ENCODE measurements around the gene CLCN5.
A peak's percentile ranks its signal among the peaks of the same experiment; 100 is the strongest.

Gene CLCN5

GRCh38 chrX:50100188-50100587 lies 177.8 kb downstream of the CLCN5 start:
- TF ChIP-seq, protein P1, sequence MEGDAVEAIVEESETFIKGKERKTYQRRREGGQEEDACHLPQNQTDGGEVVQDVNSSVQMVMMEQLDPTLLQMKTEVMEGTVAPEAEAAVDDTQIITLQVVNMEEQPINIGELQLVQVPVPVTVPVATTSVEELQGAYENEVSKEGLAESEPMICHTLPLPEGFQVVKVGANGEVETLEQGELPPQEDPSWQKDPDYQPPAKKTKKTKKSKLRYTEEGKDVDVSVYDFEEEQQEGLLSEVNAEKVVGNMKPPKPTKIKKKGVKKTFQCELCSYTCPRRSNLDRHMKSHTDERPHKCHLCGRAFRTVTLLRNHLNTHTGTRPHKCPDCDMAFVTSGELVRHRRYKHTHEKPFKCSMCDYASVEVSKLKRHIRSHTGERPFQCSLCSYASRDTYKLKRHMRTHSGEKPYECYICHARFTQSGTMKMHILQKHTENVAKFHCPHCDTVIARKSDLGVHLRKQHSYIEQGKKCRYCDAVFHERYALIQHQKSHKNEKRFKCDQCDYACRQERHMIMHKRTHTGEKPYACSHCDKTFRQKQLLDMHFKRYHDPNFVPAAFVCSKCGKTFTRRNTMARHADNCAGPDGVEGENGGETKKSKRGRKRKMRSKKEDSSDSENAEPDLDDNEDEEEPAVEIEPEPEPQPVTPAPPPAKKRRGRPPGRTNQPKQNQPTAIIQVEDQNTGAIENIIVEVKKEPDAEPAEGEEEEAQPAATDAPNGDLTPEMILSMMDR (conservative IDR thresholded peaks at IDR 0.05; ENCODE audit: low read length): 0 out of 2 replicates have a peak, but pooled peaks have one; percentile 23
- no peak for DNase-seq (ENCODE audit: low read depth)
- no peak overlapping the region for H3K4me3 ChIP-seq (ENCODE audit: low read length)

DNA sequence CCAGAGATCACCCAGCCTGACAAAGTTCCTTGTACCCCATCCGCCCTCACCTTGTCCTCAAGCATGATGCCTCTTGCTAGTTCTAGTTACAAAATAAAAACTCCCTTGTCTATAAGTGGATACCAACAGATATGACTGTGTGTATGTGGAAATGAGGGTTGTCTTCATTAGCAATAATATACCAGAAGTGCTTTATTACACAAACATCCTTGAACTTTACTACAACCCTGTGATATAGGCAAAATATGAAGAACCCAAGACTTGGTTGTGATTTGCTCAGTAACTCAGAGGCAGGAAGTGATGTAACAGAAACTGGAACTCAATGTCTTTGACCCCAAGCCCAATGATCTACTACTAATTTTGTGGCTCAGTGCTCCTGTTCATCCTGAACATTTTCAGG lies 180.8 kb downstream of the CLCN5 start:
- no peak for DNase-seq (ENCODE audit: low read depth)
- no peak overlapping the region for H3K4me3 ChIP-seq (ENCODE audit: low read length)
- TF ChIP-seq, protein P1 (conservative IDR thresholded peaks at IDR 0.05; ENCODE audit: low read length): no peak

DNA sequence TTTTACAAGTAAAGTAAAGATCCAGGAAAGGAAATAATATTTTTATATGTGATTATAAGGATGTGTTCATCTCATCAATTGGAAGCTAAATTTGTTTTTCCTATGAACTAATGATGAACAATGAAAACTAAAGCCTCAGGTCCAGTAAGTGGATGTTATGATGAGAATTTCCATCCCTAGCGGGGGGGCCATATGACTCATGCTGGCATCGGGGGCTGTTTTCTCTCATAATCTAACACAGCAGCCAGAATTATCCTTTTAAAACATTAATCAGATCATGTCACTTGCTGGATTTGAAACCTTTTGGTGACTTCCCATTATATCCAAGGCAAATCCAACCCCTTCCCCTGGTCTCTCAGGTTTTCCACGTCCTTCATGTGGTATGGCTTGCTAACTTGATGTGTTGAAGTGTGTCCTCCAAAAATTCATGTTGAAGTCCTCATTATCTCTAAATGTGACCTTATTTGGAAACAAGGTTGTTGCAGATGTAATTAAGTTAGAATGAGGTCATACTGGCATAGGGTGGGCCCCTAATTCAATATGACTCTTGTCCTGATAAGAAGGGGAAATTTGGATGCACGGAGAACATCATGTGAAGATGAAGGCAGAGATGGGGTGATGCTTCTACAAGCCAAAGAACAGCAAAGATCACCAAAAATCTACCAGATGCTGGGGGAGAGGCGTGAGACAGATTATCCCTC lies 181.6 kb downstream of the CLCN5 start:
- TF ChIP-seq, protein P1 (conservative IDR thresholded peaks at IDR 0.05; ENCODE audit: low read length): no peak
- no peak for DNase-seq (ENCODE audit: low read depth)
- no peak overlapping the region for H3K4me3 ChIP-seq (ENCODE audit: low read length)

DNA sequence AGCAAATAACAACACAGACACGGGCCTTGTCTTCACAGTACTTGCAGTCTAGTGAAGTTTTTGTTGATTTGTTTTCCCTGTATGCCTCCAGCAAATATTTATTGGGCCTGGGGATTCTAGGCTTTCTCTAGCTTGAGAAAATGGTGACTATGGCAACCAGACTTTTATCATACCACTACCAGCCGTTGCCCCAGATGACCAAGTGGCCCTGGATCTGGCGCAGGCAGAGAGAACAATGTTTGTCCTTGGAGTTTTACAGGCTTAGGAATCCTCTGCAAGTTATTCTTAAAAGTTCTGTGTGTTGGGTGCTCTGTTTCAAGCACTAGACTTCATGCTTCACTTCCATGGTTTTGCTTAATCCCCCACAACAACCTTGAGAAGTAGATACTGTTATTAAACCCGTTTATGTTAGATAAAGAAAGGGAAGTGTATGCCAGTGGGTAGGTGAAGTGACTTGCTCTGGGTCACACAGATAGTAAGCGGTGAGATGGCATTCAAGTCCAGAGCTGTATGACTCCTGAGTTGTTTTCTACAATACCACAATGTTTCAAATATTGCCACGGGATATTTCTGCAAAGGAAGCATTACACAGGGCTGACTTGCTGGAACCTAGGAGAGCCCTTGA lies 183.8 kb downstream of the CLCN5 start:
- TF ChIP-seq, protein P1 (conservative IDR thresholded peaks at IDR 0.05; ENCODE audit: low read length): no peak
- no peak overlapping the region for H3K4me3 ChIP-seq (ENCODE audit: low read length)
- DNase-seq (ENCODE audit: low read depth): no peak

DNA sequence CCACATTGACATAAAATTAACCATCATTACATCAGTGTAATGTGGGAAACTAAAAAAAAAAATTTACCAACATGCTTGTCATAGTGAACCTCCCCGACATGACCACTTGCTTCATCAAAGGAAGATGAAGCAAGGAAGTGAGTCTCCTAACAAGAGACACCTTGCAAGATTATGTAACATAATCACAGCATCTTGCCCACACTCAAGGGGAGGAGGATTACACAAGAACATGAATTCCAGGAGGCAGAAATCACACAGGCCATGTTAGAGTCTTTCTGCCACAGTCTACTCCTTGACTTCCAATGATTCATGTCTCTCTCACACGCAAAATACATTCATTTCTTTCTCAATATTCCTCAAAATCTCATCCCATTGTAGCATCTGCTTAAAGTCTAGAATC lies 185.1 kb downstream of the CLCN5 start:
- no peak overlapping the region for H3K4me3 ChIP-seq (ENCODE audit: low read length)
- DNase-seq (ENCODE audit: low read depth): peak; percentile 82
- TF ChIP-seq, protein P1 (conservative IDR thresholded peaks at IDR 0.05; ENCODE audit: low read length): no peak

DNA sequence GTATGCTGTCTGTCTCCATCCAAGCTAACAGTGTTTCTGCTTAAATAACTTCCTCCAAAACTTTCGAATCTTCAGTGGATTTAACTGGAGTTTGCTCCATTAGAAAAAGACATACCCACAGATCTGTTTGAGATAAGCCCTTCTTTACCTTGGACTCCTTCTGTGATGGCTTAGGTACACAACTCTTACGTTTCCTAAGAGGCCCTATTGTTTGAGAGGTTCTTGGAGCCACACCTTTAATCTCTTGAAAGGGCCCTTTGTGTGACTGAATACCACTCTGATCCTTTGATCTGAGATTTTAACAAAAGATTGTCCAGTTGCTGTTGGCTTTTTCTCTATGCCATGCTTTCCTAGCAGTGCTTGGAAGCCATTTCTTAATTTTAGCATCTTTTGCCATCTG lies 185.9 kb downstream of the CLCN5 start:
- DNase-seq (ENCODE audit: low read depth): no peak
- no peak overlapping the region for H3K4me3 ChIP-seq (ENCODE audit: low read length)
- TF ChIP-seq, protein P1 (conservative IDR thresholded peaks at IDR 0.05; ENCODE audit: low read length): no peak

DNA sequence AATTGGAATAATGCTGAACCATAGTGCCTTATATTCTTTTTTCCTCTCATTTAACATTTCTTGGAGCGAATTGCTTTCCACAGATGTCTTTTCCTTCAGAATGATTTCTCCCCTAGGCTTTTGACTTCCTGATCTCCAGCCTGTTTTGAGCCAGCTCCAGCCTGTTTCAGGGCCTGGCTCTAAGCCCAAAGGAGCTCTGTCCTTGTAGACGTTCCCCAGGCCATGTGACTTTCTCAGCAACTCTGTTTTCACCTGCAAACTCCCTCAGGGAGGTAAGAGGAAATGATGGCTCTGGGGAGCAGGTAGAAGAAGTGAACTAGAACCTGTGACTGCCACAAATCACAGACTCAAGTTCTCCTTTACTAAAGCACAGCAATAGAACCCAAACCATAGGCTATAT lies 189.3 kb downstream of the CLCN5 start:
- TF ChIP-seq, protein P1 (conservative IDR thresholded peaks at IDR 0.05; ENCODE audit: low read length): no peak
- no peak for DNase-seq (ENCODE audit: low read depth)
- no peak overlapping the region for H3K4me3 ChIP-seq (ENCODE audit: low read length)
